ENCODE measurements around the gene GAP43.

The GAP43 gene

GRCh38 chr3:115662356-115662755 is 39.0 kb downstream of the GAP43 start:
- no peak for DNase-seq

GRCh38 chr3:115663414-115663813 is 40.1 kb downstream of the GAP43 start:
- no peak for DNase-seq

- DNase-seq, result no peak
Measured at GRCh38 chr3:115666081-115666480, 42.8 kb downstream of the GAP43 start.

- no peak for DNase-seq
Measured at GRCh38 chr3:115666920-115667737, 43.8 kb downstream of the GAP43 start.

- DNase-seq, result no peak
Measured at GRCh38 chr3:115667738-115668065, 44.4 kb downstream of the GAP43 start.

GRCh38 chr3:115670911-115671310 is 47.6 kb downstream of the GAP43 start:
- DNase-seq, result no peak

GRCh38 chr3:115671761-115672455 is 48.6 kb downstream of the GAP43 start:
- no peak for DNase-seq

- no peak for DNase-seq
Measured at GRCh38 chr3:115673881-115674280, 50.6 kb downstream of the GAP43 start.

GRCh38 chr3:115676336-115676735 is 53.0 kb downstream of the GAP43 start:
- DNase-seq, result peak in 1 of 14 donors; percentile 36

GRCh38 chr3:115680803-115681345 is 57.6 kb downstream of the GAP43 start:
- DNase-seq, result no peak

- no peak for DNase-seq
Measured at GRCh38 chr3:115681736-115682135, 58.4 kb downstream of the GAP43 start.

GRCh38 chr3:115683305-115683704 is 60.0 kb downstream of the GAP43 start:
- DNase-seq, result no peak

GRCh38 chr3:115683773-115684172 is 60.5 kb downstream of the GAP43 start:
- DNase-seq, result no peak

GRCh38 chr3:115685097-115685496 is 61.8 kb downstream of the GAP43 start:
- DNase-seq, result no peak

GRCh38 chr3:115687721-115688120 is 64.4 kb downstream of the GAP43 start:
- no peak for DNase-seq

- DNase-seq, result no peak
Measured at GRCh38 chr3:115688418-115688817, 65.1 kb downstream of the GAP43 start.

- DNase-seq, result no peak
Measured at GRCh38 chr3:115689928-115690327, 66.6 kb downstream of the GAP43 start.

- DNase-seq, result no peak
Measured at GRCh38 chr3:115691964-115692363, 68.7 kb downstream of the GAP43 start.

- DNase-seq, result peak in 12 of 14 donors; percentile 11 to 72 (median 56)
Measured at GRCh38 chr3:115692887-115693524, 69.7 kb downstream of the GAP43 start.

GRCh38 chr3:115693868-115694267 is 70.6 kb downstream of the GAP43 start:
- peak in 4 of 14 donors; percentile 8 to 53 (median 8) for DNase-seq

- no peak for DNase-seq
Measured at GRCh38 chr3:115695090-115695489, 71.8 kb downstream of the GAP43 start.

GRCh38 chr3:115697263-115698053 is 74.1 kb downstream of the GAP43 start:
- peak in 1 of 14 donors; percentile 7 for DNase-seq

Measured in C1 segment of cervical spinal cord (tissue), 14 donors.